DOHH2 (cell line): ENCODE measurements around the gene FKBP7.

ENCODE experiments used
- H3F3A ChIP-seq: fragments of 200-600 bp; sonication (generic), shearing (Covaris generic); 2 replicates; pipeline ENCODE4 v1.6.0; 2016; ENCODE audit warnings: antibody characterized with exemption, mild to moderate bottlenecking; ENCODE audit not compliant: control insufficient read depth, insufficient read depth
- H3K27ac ChIP-seq: fragments of 200-600 bp; sonication (generic); 2 replicates; pipeline ENCODE4 v1.5.1; 2014; ENCODE audit warnings: low read depth, mild to moderate bottlenecking, low read length, moderate library complexity
- H3K27me3 ChIP-seq: fragments of 200-600 bp; sonication (generic); 2 replicates; pipeline ENCODE4 v1.6.1; 2014; ENCODE audit warnings: mild to moderate bottlenecking, low read length, mixed read lengths; ENCODE audit not compliant: control insufficient read depth
- H3K36me3 ChIP-seq: fragments of 200-600 bp; sonication (generic); 2 replicates; pipeline ENCODE4 v1.6.1; 2014; ENCODE audit warnings: mild to moderate bottlenecking, low read length, moderate library complexity, mixed read lengths; ENCODE audit not compliant: control insufficient read depth
- H3K4me1 ChIP-seq: fragments of 200-600 bp; sonication (generic); 2 replicates; pipeline ENCODE4 v1.6.1; 2014; ENCODE audit warnings: mild to moderate bottlenecking, low read length, mixed read lengths; ENCODE audit not compliant: control insufficient read depth
- H3K4me2 ChIP-seq: fragments of 200-600 bp; sonication (generic); 2 replicates; pipeline ENCODE4 v1.6.0; 2014; ENCODE audit warnings: mild to moderate bottlenecking, low read length, moderate library complexity
- H3K4me3 ChIP-seq: fragments of 200-600 bp; sonication (generic); 2 replicates; pipeline ENCODE4 v1.5.1; 2014; ENCODE audit warnings: mild to moderate bottlenecking, low read length, mixed read lengths
- H3K79me2 ChIP-seq: fragments of 200-600 bp; sonication (generic); 2 replicates; pipeline ENCODE4 v1.6.1; 2014; ENCODE audit warnings: mild to moderate bottlenecking, low read length, mixed read lengths; ENCODE audit not compliant: control insufficient read depth
- H3K9me2 ChIP-seq: fragments of 200-600 bp; sonication (generic); replicated peaks from 2 replicates; pipeline ENCODE4 v1.6.1; 2014; ENCODE audit warnings: mild to moderate bottlenecking, low read length, mixed read lengths; ENCODE audit not compliant: control insufficient read depth
- H3K9me3 ChIP-seq: fragments of 200-600 bp; sonication (generic); 2 replicates; pipeline ENCODE4 v1.6.1; 2014; ENCODE audit warnings: antibody characterized with exemption, low read length, mixed read lengths; ENCODE audit not compliant: control insufficient read depth, insufficient read depth
- H4K20me1 ChIP-seq: fragments of 200-600 bp; sonication (generic); 2 replicates; pipeline ENCODE4 v1.6.0; 2014; ENCODE audit warnings: low read depth, mild to moderate bottlenecking, antibody characterized with exemption, low read length, moderate library complexity; ENCODE audit not compliant: control insufficient read depth, insufficient read depth
- CTCF ChIP-seq: fragments of 200-600 bp; sonication (generic); IDR thresholded peaks from one replicate; pipeline ENCODE4 v1.5.1; 2014; ENCODE audit warnings: antibody characterized with exemption, mild to moderate bottlenecking, low read depth, low read length; ENCODE audit not compliant: poor library complexity, severe bottlenecking
- EZH2phosphoT487 ChIP-seq: fragments of 200-600 bp; sonication (generic); IDR thresholded peaks from 2 replicates; pipeline ENCODE4 v1.6.1; 2017; ENCODE audit warnings: borderline replicate concordance, mild to moderate bottlenecking, antibody characterized with exemption, low read length, moderate library complexity, mixed read lengths

The FKBP7 gene

GRCh38 chr2:178523596-178524134 is 45.3 kb upstream of the FKBP7 start:
- peak overlapping the region; percentile 98 for H3K4me3 ChIP-seq
- H3K79me2 ChIP-seq, result peaks cover 47% of the 10 kb centered on the region
- peaks cover 8% of the 10 kb centered on the region for H3K36me3 ChIP-seq
- peaks cover 9% of the 10 kb centered on the region for H3F3A ChIP-seq
- H3K4me2 ChIP-seq, result peak overlapping the region; percentile 93
- H3K9me3 ChIP-seq, result no peaks in the 10 kb centered on the region
- 0 out of 2 replicates have a peak overlapping the region, but pooled peaks have one; percentile 14 for H3K27ac ChIP-seq
- peaks cover 3% of the 10 kb centered on the region; the same call in 1 of the 2 replicates for H4K20me1 ChIP-seq
- H3K27me3 ChIP-seq, result no peaks in the 10 kb centered on the region
- H3K4me1 ChIP-seq, result peaks cover 14% of the 10 kb centered on the region
- no peak for TF ChIP-seq EZH2phosphoT487
- no peak for TF ChIP-seq CTCF
- H3K9me2 ChIP-seq, result no peaks in the 10 kb centered on the region

- Histone ChIP-seq H3K4me1 (peaks cover 14% of the 10 kb centered on the region), H3K27me3 (no peaks in the 10 kb centered on the region), H3K9me3 (no peaks in the 10 kb centered on the region), H3K79me2 (peaks cover 41% of the 10 kb centered on the region), H3K27ac (peak overlapping the region; percentile 14; the same call in 1 of the 2 replicates), H3K9me2 (no peaks in the 10 kb centered on the region), H4K20me1 (peaks cover 3% of the 10 kb centered on the region; the same call in 1 of the 2 replicates), H3K36me3 (peaks cover 11% of the 10 kb centered on the region), H3K4me2 (peak overlapping the region; percentile 93), H3K4me3 (peak overlapping the region; percentile 98), H3F3A (peaks cover 9% of the 10 kb centered on the region)
- peak; percentile 92 for TF ChIP-seq CTCF
- no peak for TF ChIP-seq EZH2phosphoT487
Measured at GRCh38 chr2:178522950-178523595, 44.7 kb upstream of the FKBP7 start.

- Histone ChIP-seq H3K4me2 (no peak overlapping the region), H3F3A (peaks cover 9% of the 10 kb centered on the region; the same call in 1 of the 2 replicates), H4K20me1 (peaks cover 3% of the 10 kb centered on the region; the same call in 1 of the 2 replicates), H3K36me3 (peaks cover 11% of the 10 kb centered on the region), H3K9me3 (no peaks in the 10 kb centered on the region), H3K79me2 (peaks cover 26% of the 10 kb centered on the region), H3K9me2 (no peaks in the 10 kb centered on the region), H3K27ac (no peak overlapping the region), H3K4me3 (no peak overlapping the region), H3K4me1 (peaks cover 18% of the 10 kb centered on the region), H3K27me3 (no peaks in the 10 kb centered on the region)
- TF ChIP-seq EZH2phosphoT487 (no peak), CTCF (no peak)
Measured at GRCh38 chr2:178521304-178522150, 43.1 kb upstream of the FKBP7 start.
